K562 (cell line): ENCODE results near the gene PNPO. TPM values are rescaled to one million over a fixed set of nuclear protein-coding genes. Genes with fewer than 3 reads are reported as not detected.

Source experiments
- BRCA1 ChIP-seq, 2 experiments: fragments of 450-650 bp in 1 of 2; sonication (generic) in 1 of 2; formaldehyde crosslinking in 1 of 2; IDR thresholded peaks; 2 replicates each; pipeline versions ENCODE4 v1.5.0 to v1.6.1; 2017 to 2020; ENCODE audit warnings: mild to moderate bottlenecking in 1 of 2, missing genetic modification reagents in 1 of 2
- CBFA2T3 ChIP-seq: fragments of 450-650 bp; IDR thresholded peaks from 2 replicates; pipeline ENCODE4 v1.6.1; 2017
- E2F8 ChIP-seq: fragments of 450-650 bp; IDR thresholded peaks from 2 replicates; pipeline ENCODE4 v1.7.1; 2018; ENCODE audit warnings: mild to moderate bottlenecking, low read depth; ENCODE audit not compliant: partially characterized antibody
- FOSL1 ChIP-seq: fragments of 200-800 bp; sonication (Bioruptor generic); conservative IDR thresholded peaks from 2 replicates; pipeline ENCODE4 v1.6.1; 2016; ENCODE audit warnings: missing genetic modification characterization, missing compliant biosample characterization
- HMBOX1 ChIP-seq: sonication (generic); IDR thresholded peaks from 2 replicates; pipeline ENCODE4 v1.6.1; 2016
- IFI16 ChIP-seq: fragments of 250-450 bp; sonication (Bioruptor Pico); IDR thresholded peaks from 2 replicates; pipeline ENCODE4 v2.1.2; 2022; ENCODE audit warnings: mild to moderate bottlenecking, inconsistent platforms
- KDM4B ChIP-seq, 2 experiments: fragments of 450-650 bp in 1 of 2; sonication (generic) in 1 of 2; IDR thresholded peaks; 2 replicates each; pipeline ENCODE4 v1.6.1; 2016 to 2017; ENCODE audit warnings: borderline replicate concordance in 2 of 2, antibody characterized with exemption in 1 of 2, low read depth in 1 of 2, mild to moderate bottlenecking in 1 of 2
- MBD2 ChIP-seq: sonication (generic); IDR thresholded peaks from 2 replicates; pipeline ENCODE4 v1.6.1; 2016; ENCODE audit warnings: low read depth, borderline replicate concordance
- NFXL1 ChIP-seq: fragments of 450-650 bp; formaldehyde crosslinking; IDR thresholded peaks from 2 replicates; pipeline ENCODE4 v1.4.0; 2021; ENCODE audit warnings: mild to moderate bottlenecking
- NFYB ChIP-seq: IDR thresholded peaks from 2 replicates; pipeline ENCODE4 v1.6.1; 2011; ENCODE audit warnings: mild to moderate bottlenecking, moderate library complexity; ENCODE audit not compliant: insufficient read length; ENCODE audit errors: extremely low read depth
- NUFIP1 ChIP-seq: fragments of 450-650 bp; IDR thresholded peaks from 2 replicates; pipeline ENCODE4 v1.6.1; 2018; ENCODE audit not compliant: partially characterized antibody
- POLR2H ChIP-seq: IDR thresholded peaks from 2 replicates; pipeline ENCODE4 v1.6.1; 2016; ENCODE audit warnings: missing genetic modification characterization, low read depth, mild to moderate bottlenecking, control low read depth, missing compliant biosample characterization, moderate library complexity
- PPARD ChIP-seq: fragments of 250-450 bp; sonication (Bioruptor Pico); IDR thresholded peaks from 2 replicates; pipeline ENCODE4 v1.8.0; 2022; ENCODE audit warnings: inconsistent platforms, mild to moderate bottlenecking, moderate library complexity
- PTBP1 ChIP-seq: fragments of 200-400 bp; formaldehyde crosslinking; IDR thresholded peaks from 2 replicates; pipeline ENCODE4 v1.6.1; 2017; ENCODE audit warnings: low read depth, low read length
- RB1 ChIP-seq: fragments of 450-650 bp; IDR thresholded peaks from 2 replicates; pipeline ENCODE4 v1.6.1; 2017; ENCODE audit warnings: low read depth, mild to moderate bottlenecking
- RBM39 ChIP-seq: fragments of 200-400 bp; formaldehyde crosslinking; optimal IDR thresholded peaks from 2 replicates; pipeline ENCODE3; 2018; ENCODE audit warnings: low read depth, low read length
- RUNX1 ChIP-seq: sonication (generic); IDR thresholded peaks from 2 replicates; pipeline ENCODE4 v1.6.1; 2016; ENCODE audit warnings: antibody characterized with exemption, low read depth
- TAF9B ChIP-seq: fragments of 450-650 bp; IDR thresholded peaks from 2 replicates; pipeline ENCODE4 v1.6.1; 2018; ENCODE audit warnings: mild to moderate bottlenecking; ENCODE audit not compliant: partially characterized antibody
- TCF3 ChIP-seq: sonication (generic); formaldehyde crosslinking; IDR thresholded peaks from 2 replicates; pipeline ENCODE4 v1.4.0; 2020; ENCODE audit warnings: mild to moderate bottlenecking, missing genetic modification reagents
- ZEB2 ChIP-seq: fragments of 450-650 bp; IDR thresholded peaks from 2 replicates; pipeline ENCODE4 v1.6.1; 2016
- ZFPM2 ChIP-seq: fragments of 250-450 bp; sonication (Bioruptor Pico); IDR thresholded peaks from 2 replicates; pipeline ENCODE4 v1.5.1; 2022; ENCODE audit warnings: mild to moderate bottlenecking
- ZNF197 ChIP-seq: fragments of 200-800 bp; sonication (Bioruptor generic); IDR thresholded peaks from 2 replicates; pipeline ENCODE4 v1.6.1; 2016; ENCODE audit warnings: low read depth, missing genetic modification characterization, missing compliant biosample characterization
- ZNF699 ChIP-seq: fragments of 250-450 bp; sonication (Bioruptor Pico); IDR thresholded peaks from 2 replicates; pipeline ENCODE4 v1.8.0; 2021; ENCODE audit warnings: mild to moderate bottlenecking, moderate library complexity; ENCODE audit not compliant: insufficient replicate concordance
- ZNF740 ChIP-seq, 3 experiments: fragments of 200-800 bp in 1 of 3; sonication (Bioruptor generic) in 1 of 3; sonication (generic) in 1 of 3; formaldehyde crosslinking in 1 of 3; IDR thresholded peaks; 2 replicates each; pipeline versions ENCODE4 v1.6.1 to v1.8.0; 2016 to 2022; ENCODE audit warnings: mild to moderate bottlenecking in 2 of 3, missing compliant biosample characterization in 2 of 3, missing genetic modification characterization in 2 of 3, missing genetic modification reagents in 1 of 3
- polyA plus RNA-seq, 8 experiments: library from polyadenylated mRNA; depleted of rRNA in 4 of 8; stranded (reverse) in 5 of 8; unstranded in 3 of 8; fragments of >200 nt; fragmentation: Nextera tagmentation in 2 of 8; fragmentation: Illumina TruSeq in 1 of 8; extraction: Ambion mirVana in 2 of 8; extraction: Trizol in 1 of 8; gene quantifications; 2 replicates each; pipeline versions ENCODE4 v1.2.1 to v1.2.3, GENCODE V29; 2011 to 2014; ENCODE audit warnings: inconsistent platforms in 1 of 8, missing spikeins in 1 of 8
- total RNA-seq, 7 experiments: library from RNA; depleted of rRNA in 6 of 7; stranded (reverse); fragments of >200 nt in 6 of 7; fragmentation: Illumina TruSeq in 2 of 7; extraction: Trizol in 2 of 7; gene quantifications; 2 replicates each; pipeline versions ENCODE4 v1.2.1 to v1.2.3, GENCODE V29; 2011 to 2021; ENCODE audit warnings: low replicate concordance in 1 of 7
- TF ChIP-seq, protein P1 (sequence below): fragments of 250-450 bp; sonication (Bioruptor Pico); IDR thresholded peaks from 2 replicates; pipeline ENCODE4 v1.8.0; 2022; ENCODE audit warnings: moderate library complexity, mild to moderate bottlenecking, inconsistent platforms

Gene PNPO
- total and polyA plus RNA-seq, 9 of the 15 experiments (the other 6 are each of a cell fraction or from before 2014, with no cell fraction given): 16.6 to 39.0 (median 27.4) TPM

GRCh38 chr17:47946929-47947397, 5.6 kb downstream of the PNPO start (continued):
- TF ChIP-seq FOSL1 (tag) (peak; percentile 88), ZFPM2 (no peak), POLR2H (tag) (no peak), MBD2 (no peak), ZNF740 (CRISPR knock-in tag; IDR thresholded peaks at IDR 0.05) (no peak), ZNF740 (tag; IDR thresholded peaks at IDR 0.05) (no peak), HMBOX1 (peak; percentile 57; the same call in 1 of the 2 replicates), PPARD (no peak), BRCA1 (IDR thresholded peaks at IDR 0.05) (no peak), BRCA1 (CRISPR knock-in tag; IDR thresholded peaks at IDR 0.05) (no peak), NFXL1 (CRISPR knock-in tag) (no peak), CBFA2T3 (no peak), NUFIP1 (no peak), RUNX1 (no peak), ZEB2 (no peak), NFYB (peak; percentile 93), TAF9B (no peak), ZNF197 (CRISPR knock-in tag) (no peak), IFI16 (CRISPR knock-in tag) (no peak), ZNF699 (CRISPR knock-in tag) (no peak), RBM39 (no peak), PTBP1 (no peak), KDM4B (IDR thresholded peaks at IDR 0.05; ENCODE audit: borderline replicate concordance in 2 of 2, low read depth in 1 of 2) (no peak), RB1 (no peak), E2F8 (no peak), TCF3 (CRISPR knock-in tag) (no peak)
- TF ChIP-seq, protein P1, sequence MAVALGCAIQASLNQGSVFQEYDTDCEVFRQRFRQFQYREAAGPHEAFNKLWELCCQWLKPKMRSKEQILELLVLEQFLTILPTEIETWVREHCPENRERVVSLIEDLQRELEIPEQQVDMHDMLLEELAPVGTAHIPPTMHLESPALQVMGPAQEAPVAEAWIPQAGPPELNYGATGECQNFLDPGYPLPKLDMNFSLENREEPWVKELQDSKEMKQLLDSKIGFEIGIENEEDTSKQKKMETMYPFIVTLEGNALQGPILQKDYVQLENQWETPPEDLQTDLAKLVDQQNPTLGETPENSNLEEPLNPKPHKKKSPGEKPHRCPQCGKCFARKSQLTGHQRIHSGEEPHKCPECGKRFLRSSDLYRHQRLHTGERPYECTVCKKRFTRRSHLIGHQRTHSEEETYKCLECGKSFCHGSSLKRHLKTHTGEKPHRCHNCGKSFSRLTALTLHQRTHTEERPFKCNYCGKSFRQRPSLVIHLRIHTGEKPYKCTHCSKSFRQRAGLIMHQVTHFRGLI (CRISPR knock-in tag): no peak
